GM21737 (cell line): ENCODE data around the gene RNF112.
"Not testable (repeated sequence)": the region's sequence is repeated elsewhere in the genome, so short reads cannot be mapped to it uniquely, and the experiment has no call there.

Experiments used
- ATAC-seq: cut with Tn5 transposase; IDR thresholded peaks from one replicate; pipeline ENCODE4 v1.9.1; 2021; ENCODE audit warnings: mild to moderate bottlenecking, moderate library complexity; ENCODE audit not compliant: unreplicated experiment

Gene RNF112

GRCh38 chr17:19412510-19412909 is 1.5 kb downstream of the RNF112 start:
- ATAC-seq: no peak

DNA sequence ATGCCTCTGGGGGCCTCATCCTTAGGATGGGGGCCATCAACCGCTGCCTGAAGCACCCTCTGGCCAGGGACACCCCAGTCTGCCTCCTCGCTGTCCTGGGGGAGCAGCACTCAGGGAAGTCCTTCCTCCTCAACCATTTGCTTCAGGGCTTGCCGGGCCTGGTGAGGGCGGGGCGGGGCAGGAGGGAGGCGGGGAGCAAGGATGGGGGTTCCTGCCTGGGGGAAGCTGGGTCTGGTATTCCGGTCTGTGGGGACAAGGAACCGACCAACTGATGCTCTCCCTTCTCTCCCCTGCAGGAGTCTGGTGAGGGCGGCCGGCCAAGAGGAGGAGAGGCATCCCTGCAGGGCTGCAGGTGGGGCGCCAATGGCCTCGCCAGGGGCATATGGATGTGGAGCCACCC is 2.0 kb downstream of the RNF112 start:
- no peak for ATAC-seq

- no peak for ATAC-seq
Observed at GRCh38 chr17:19413761-19414160, 2.7 kb downstream of the RNF112 start.

GRCh38 chr17:19414396-19415280 is 3.6 kb downstream of the RNF112 start:
- ATAC-seq: no peak

GRCh38 chr17:19415311-19415710 is 4.3 kb downstream of the RNF112 start:
- no peak for ATAC-seq

GRCh38 chr17:19415806-19416775 is 5.1 kb downstream of the RNF112 start:
- no peak for ATAC-seq

GRCh38 chr17:19417611-19418010 is 6.6 kb downstream of the RNF112 start:
- ATAC-seq: no peak

- no peak for ATAC-seq
Observed at GRCh38 chr17:19418251-19418992, 7.4 kb downstream of the RNF112 start.

DNA sequence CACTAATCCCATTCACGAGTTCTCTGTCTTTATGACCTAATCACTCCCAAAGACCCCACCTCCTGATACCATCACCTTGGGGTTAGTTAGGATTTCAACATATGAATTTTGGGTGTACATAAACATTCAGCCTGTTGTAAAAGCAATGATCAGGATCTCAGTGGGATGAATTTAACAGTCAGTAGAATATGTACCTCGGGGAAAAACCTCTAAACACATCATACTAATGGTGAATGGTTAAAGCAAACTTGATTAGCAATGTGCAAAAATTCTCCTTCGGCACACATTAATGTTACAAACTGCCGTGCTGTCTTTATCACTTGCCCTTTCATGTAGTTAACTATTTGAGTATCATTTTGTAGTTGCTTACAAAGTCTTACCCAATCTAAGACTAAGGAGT is 10.2 kb downstream of the RNF112 start:
- no peak for ATAC-seq

DNA sequence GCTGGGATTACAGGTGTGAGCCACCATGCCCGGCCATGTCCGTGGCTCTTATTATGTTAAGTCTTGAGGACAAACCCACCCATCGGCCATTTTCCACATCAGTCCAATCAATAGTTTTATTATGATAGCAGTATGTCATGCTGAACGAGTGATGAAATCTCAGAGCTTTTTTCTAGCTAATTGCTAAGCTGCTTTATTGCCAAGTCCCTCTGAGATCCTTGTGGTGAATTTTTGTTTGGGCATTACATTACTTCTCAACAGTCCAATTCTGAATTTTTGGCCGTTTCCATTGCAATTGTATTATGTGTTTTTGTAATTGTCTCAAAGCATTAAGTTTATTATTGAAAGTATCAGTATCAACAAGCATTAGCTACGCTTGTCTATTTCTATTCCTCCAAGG is 10.9 kb downstream of the RNF112 start:
- ATAC-seq: no peak

GRCh38 chr17:19424934-19425868 is 14.2 kb downstream of the RNF112 start:
- no peak for ATAC-seq

GRCh38 chr17:19426631-19427030 is 15.6 kb downstream of the RNF112 start:
- ATAC-seq: no peak

- ATAC-seq: no peak
Observed at GRCh38 chr17:19431691-19432090, 20.7 kb downstream of the RNF112 start.

DNA sequence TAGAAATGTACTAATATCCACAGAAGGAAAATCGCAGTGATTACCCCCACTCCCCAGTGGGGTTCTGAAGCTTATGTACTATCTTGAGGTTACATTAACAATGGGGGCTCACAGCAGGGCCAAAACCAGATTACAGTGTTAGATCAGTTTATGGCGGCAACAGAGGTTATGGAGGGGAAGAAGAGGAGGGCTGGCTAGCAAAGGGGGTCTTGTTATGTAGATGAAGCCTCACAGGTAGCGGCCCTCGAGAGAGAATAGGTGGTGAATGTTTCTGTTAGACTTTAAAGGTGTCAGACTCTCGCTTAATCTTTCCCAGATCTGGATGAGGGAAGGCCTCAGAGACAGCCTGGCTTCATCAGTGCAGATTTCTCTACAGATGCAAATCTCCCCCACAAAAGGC is 22.2 kb downstream of the RNF112 start:
- no peak for ATAC-seq

DNA sequence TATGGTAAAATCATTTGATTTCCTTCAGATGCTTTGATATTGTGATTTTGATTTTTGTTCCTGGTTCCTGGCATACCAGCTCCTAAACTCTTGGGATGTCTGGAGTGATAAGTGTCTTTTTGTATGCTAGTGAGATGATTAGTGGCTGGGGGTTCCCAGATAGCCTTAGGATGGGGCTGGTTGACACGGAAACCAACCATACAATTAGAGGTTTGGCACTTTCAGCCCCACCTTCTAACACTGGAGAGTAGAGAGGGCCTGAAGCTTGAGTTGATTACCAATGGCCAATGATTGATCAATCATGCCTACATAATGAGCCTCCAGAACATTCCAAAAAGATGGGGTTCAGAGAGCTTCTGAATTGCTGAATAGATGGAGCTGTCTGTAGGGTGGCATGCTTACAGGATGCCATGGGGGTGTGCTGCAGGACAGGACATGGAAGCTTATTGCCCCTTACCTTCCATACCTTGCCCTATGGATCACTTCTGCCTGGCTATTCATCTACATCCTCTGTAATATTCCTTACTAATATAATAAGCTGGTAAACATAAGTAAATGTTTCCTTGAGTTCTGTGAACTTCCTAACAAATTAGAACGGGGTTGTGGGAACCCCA is 22.8 kb downstream of the RNF112 start:
- ATAC-seq: no peak

- no peak for ATAC-seq
Observed at GRCh38 chr17:19440421-19440820, 29.4 kb downstream of the RNF112 start.

GRCh38 chr17:19441288-19441687 is 30.3 kb downstream of the RNF112 start:
- not testable (repeated sequence) for ATAC-seq

DNA sequence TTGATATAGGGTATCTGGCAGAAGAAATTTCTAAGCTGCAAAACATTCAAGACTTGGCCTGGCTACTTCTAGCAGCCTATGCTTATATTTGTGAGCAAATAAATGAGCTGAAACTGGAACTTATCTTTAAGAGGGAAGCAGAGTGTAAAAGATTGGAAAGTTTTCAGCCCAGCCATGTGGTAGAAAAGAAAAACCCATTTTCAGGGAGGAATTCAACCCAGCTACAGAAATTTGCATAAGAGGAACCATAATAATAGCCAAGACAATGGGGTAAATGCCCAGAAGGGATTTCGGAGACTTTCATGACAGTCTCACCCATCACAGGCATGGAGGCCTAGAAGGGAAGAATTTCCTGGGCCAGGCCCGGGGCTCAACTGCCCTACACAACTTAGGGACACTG is 31.7 kb downstream of the RNF112 start:
- ATAC-seq: no peak

- ATAC-seq: no peak
Observed at GRCh38 chr17:19443148-19443547, 32.1 kb downstream of the RNF112 start.
